H1 (cell line): ENCODE data around the gene ETFBKMT. TPM values are rescaled to one million over a fixed set of nuclear protein-coding genes. Genes with fewer than 3 reads are reported as not detected.
"Not testable (repeated sequence)": the region's sequence is repeated elsewhere in the genome, so short reads cannot be mapped to it uniquely, and the experiment has no call there.

ENCODE experiments used
- CTCF ChIA-PET: fragments of 300-600 bp; sonication (Branson Sonifier 250); formaldehyde crosslinking; loops from one replicate; lab custom pipeline; 2021; ENCODE audit not compliant: partially characterized antibody; lab: Charles Lee
- POLR2A ChIA-PET: fragments of 300-600 bp; sonication (Branson Sonifier 250); formaldehyde crosslinking; loops from one replicate; lab custom pipeline; 2021; ENCODE audit warnings: inconsistent platforms; ENCODE audit not compliant: partially characterized antibody; lab: Charles Lee
- DNase-seq, 2 experiments: peaks; one replicate each; pipeline versions ENCODE4 v3.0.0 to v3.0.0-alpha.2; 2010 to 2022; ENCODE audit warnings: low spot score in 2 of 2, low read depth in 1 of 2, mixed read lengths in 1 of 2
- FAIRE-seq: peaks from 2 replicates; lab custom pipeline; 2011; peaks lifted over from hg19 to GRCh38; lab: Jason Lieb, UNC
- H2AFZ ChIP-seq: 2 replicates; pipeline ENCODE4 v1.8.1; 2012; ENCODE audit warnings: low read length, inconsistent platforms
- H2AK5ac ChIP-seq: 2 replicates; pipeline ENCODE4 v1.6.1; 2013; ENCODE audit warnings: low read depth, low read length
- H2BK120ac ChIP-seq: replicated peaks from 2 replicates; pipeline ENCODE3; 2013; ENCODE audit warnings: low read depth, low read length, inconsistent platforms
- H2BK12ac ChIP-seq: 2 replicates; pipeline ENCODE4 v1.6.1; 2013; ENCODE audit warnings: low read depth, low read length
- H2BK15ac ChIP-seq: 2 replicates; pipeline ENCODE4 v1.6.1; 2013; ENCODE audit warnings: low read length
- H2BK20ac ChIP-seq: 2 replicates; pipeline ENCODE4 v1.6.1; 2013; ENCODE audit warnings: low read length
- H2BK5ac ChIP-seq: 2 replicates; pipeline ENCODE4 v1.6.1; 2013; ENCODE audit warnings: low read depth, low read length
- H3K14ac ChIP-seq: 2 replicates; pipeline ENCODE4 v1.6.1; 2013; ENCODE audit warnings: inconsistent platforms; ENCODE audit not compliant: insufficient read length
- H3K18ac ChIP-seq: 2 replicates; pipeline ENCODE4 v1.6.1; 2013; ENCODE audit warnings: low read length; ENCODE audit errors: extremely low read depth
- H3K23ac ChIP-seq: 2 replicates; pipeline ENCODE4 v1.6.1; 2013; ENCODE audit warnings: inconsistent platforms; ENCODE audit not compliant: insufficient read length
- H3K23me2 ChIP-seq: 2 replicates; pipeline ENCODE4 v1.6.1; 2013; ENCODE audit warnings: low read depth, low read length
- H3K27ac ChIP-seq: 2 replicates; pipeline ENCODE4 v1.6.1; 2011; ENCODE audit warnings: low read depth, low read length, inconsistent platforms
- H3K27me3 ChIP-seq, 4 experiments: replicated peaks in 1 of 4; 1 replicate in 1 of 4; 2 replicates in 3 of 4; pipeline versions ENCODE4 v1.6.1 to v1.8.1; 2011 to 2013; ENCODE audit warnings: low read length in 3 of 4, mild to moderate bottlenecking in 3 of 4, inconsistent platforms in 2 of 4, mixed read lengths in 2 of 4, moderate library complexity in 1 of 4; ENCODE audit not compliant: control insufficient read depth in 3 of 4, insufficient read depth in 3 of 4; ENCODE audit errors: extremely low read depth in 1 of 4
- H3K36me3 ChIP-seq, 4 experiments: 2 replicates each; pipeline versions ENCODE4 v1.6.1 to v1.8.1; 2011 to 2013; ENCODE audit warnings: mild to moderate bottlenecking in 4 of 4, low read length in 3 of 4, moderate library complexity in 2 of 4, control low read depth in 1 of 4, inconsistent platforms in 1 of 4; ENCODE audit not compliant: insufficient read depth in 4 of 4, control insufficient read depth in 2 of 4
- H3K4ac ChIP-seq: replicated peaks from 2 replicates; pipeline ENCODE3; 2013; ENCODE audit warnings: low read length, low read depth, mixed read lengths, inconsistent platforms; ENCODE audit not compliant: insufficient read length
- H3K4me1 ChIP-seq, 4 experiments: replicated peaks in 1 of 4; 1 replicate in 1 of 4; 2 replicates in 3 of 4; pipeline versions ENCODE4 v1.6.1 to v1.8.1; 2011 to 2013; ENCODE audit warnings: low read length in 3 of 4, inconsistent platforms in 2 of 4, mixed read lengths in 1 of 4; ENCODE audit not compliant: insufficient read depth in 4 of 4, control insufficient read depth in 3 of 4
- H3K4me2 ChIP-seq, 2 experiments: 2 replicates each; pipeline versions ENCODE4 v1.6.1 to v1.8.1; 2011 to 2013; ENCODE audit warnings: low read depth in 2 of 2, low read length in 2 of 2, control low read depth in 1 of 2, inconsistent platforms in 1 of 2, mild to moderate bottlenecking in 1 of 2; ENCODE audit not compliant: insufficient read depth in 1 of 2
- H3K4me3 ChIP-seq, 4 experiments: fragments of 200-600, 300-600 bp in 1 of 4; sonication (generic), shearing (Covaris generic), sonication (Bioruptor Twin) in 1 of 4; 2 replicates each; pipeline versions ENCODE4 v1.5.1 to v1.8.1; 2011 to 2016; ENCODE audit warnings: low read length in 4 of 4, low read depth in 3 of 4, control low read depth in 2 of 4, inconsistent platforms in 2 of 4, mild to moderate bottlenecking in 2 of 4, mixed read lengths in 1 of 4, moderate library complexity in 1 of 4; ENCODE audit not compliant: insufficient read depth in 2 of 4; ENCODE audit errors: extremely low read depth in 1 of 4
- H3K56ac ChIP-seq: replicated peaks from 2 replicates; pipeline ENCODE3; 2013; ENCODE audit warnings: low read depth, mild to moderate bottlenecking, mixed read lengths, low read length, inconsistent platforms; ENCODE audit not compliant: insufficient read length
- H3K79me1 ChIP-seq: 2 replicates; pipeline ENCODE4 v1.6.1; 2013; ENCODE audit warnings: low read depth, low read length, control low read depth
- H3K79me2 ChIP-seq, 2 experiments: 2 replicates each; pipeline versions ENCODE4 v1.6.1 to v1.8.1; 2012 to 2013; ENCODE audit warnings: low read length in 2 of 2, mild to moderate bottlenecking in 2 of 2, inconsistent platforms in 1 of 2; ENCODE audit not compliant: insufficient read depth in 2 of 2, control insufficient read depth in 1 of 2
- H3K9ac ChIP-seq, 4 experiments: replicated peaks in 1 of 4; 1 replicate in 1 of 4; 2 replicates in 3 of 4; pipeline versions ENCODE4 v1.6.1 to v1.8.1; 2011 to 2013; ENCODE audit warnings: low read depth in 3 of 4, low read length in 3 of 4, control low read depth in 2 of 4, mild to moderate bottlenecking in 2 of 4, moderate library complexity in 2 of 4, inconsistent platforms in 1 of 4; ENCODE audit errors: extremely low read depth in 1 of 4
- H3K9me3 ChIP-seq, 2 experiments: 2 replicates each; pipeline versions ENCODE4 v1.6.1 to v1.8.1; 2012 to 2013; ENCODE audit warnings: mild to moderate bottlenecking in 2 of 2, moderate library complexity in 2 of 2, control low read depth in 1 of 2, inconsistent platforms in 1 of 2, low read depth in 1 of 2, low read length in 1 of 2, mixed read lengths in 1 of 2; ENCODE audit not compliant: insufficient read depth in 2 of 2
- H4K20me1 ChIP-seq, 2 experiments: replicated peaks in 1 of 2; 2 replicates each; pipeline versions ENCODE3 to v1.8.1; 2011 to 2013; ENCODE audit warnings: inconsistent platforms in 2 of 2, low read length in 2 of 2, mild to moderate bottlenecking in 1 of 2; ENCODE audit not compliant: insufficient read depth in 2 of 2, control insufficient read depth in 1 of 2
- H4K5ac ChIP-seq: 2 replicates; pipeline ENCODE4 v1.6.1; 2013; ENCODE audit warnings: low read length, low read depth, mixed read lengths, inconsistent platforms; ENCODE audit not compliant: insufficient read length
- H4K8ac ChIP-seq: 2 replicates; pipeline ENCODE4 v1.8.0; 2013; ENCODE audit warnings: mild to moderate bottlenecking, moderate library complexity, low read length, inconsistent platforms; ENCODE audit not compliant: insufficient read depth; ENCODE audit errors: extremely low read depth
- H4K91ac ChIP-seq: replicated peaks from 2 replicates; pipeline ENCODE3; 2013; ENCODE audit warnings: low read length, mixed read lengths, inconsistent platforms; ENCODE audit not compliant: insufficient read length
- EGR1 ChIP-seq: IDR thresholded peaks from 2 replicates; pipeline ENCODE4 v1.6.1; 2011; ENCODE audit warnings: low read depth, low read length, borderline replicate concordance
- POU5F1 ChIP-seq: IDR thresholded peaks from 2 replicates; pipeline ENCODE4 v1.6.1; 2011; ENCODE audit warnings: low read depth, mild to moderate bottlenecking, low read length, moderate library complexity
- SP4 ChIP-seq: IDR thresholded peaks from 2 replicates; pipeline ENCODE4 v1.6.1; 2012; ENCODE audit warnings: low read length, inconsistent platforms
- WGBS, 2 experiments: shearing (Covaris generic) in 1 of 2; methylation state at CpG; one replicate each; pipeline versions ENCODE4 v1.1.6 to v1.1.7; 2013 to 2015; ENCODE audit warnings: low lambda C conversion rate in 2 of 2, mixed read lengths in 2 of 2, inconsistent platforms in 1 of 2, low coverage in 1 of 2, missing lambda C conversion rate in 1 of 2; ENCODE audit not compliant: insufficient replicate concordance in 2 of 2, insufficient coverage in 1 of 2, insufficient read length in 1 of 2; ENCODE audit errors: extremely low coverage in 1 of 2, missing lambda C conversion rate in 1 of 2; 5-methylcytosine and 5-hydroxymethylcytosine counted together
- polyA plus RNA-seq, 7 experiments: library from polyadenylated mRNA; depleted of rRNA in 3 of 7; stranded (reverse) in 5 of 7; unstranded in 2 of 7; fragments of >200 nt in 5 of 7; fragments of 200-250 nt in 2 of 7; gene quantifications; 1 replicate in 5 of 7; 2 replicates in 1 of 7; 4 replicates in 1 of 7; pipeline versions ENCODE4 v1.2.1 to v1.2.3, GENCODE V29; 2011 to 2013; ENCODE audit warnings: missing spikeins in 2 of 7, mixed read lengths in 2 of 7
- total RNA-seq: library from RNA; stranded (reverse); fragmentation: NEBNext Ultra II Directional; extraction: Animal tissue kit (Norgen Biotek cat#: 25700); gene quantifications from 2 replicates; pipeline ENCODE4 v1.2.1, GENCODE V29; 2021

The ETFBKMT gene
- total and polyA plus RNA-seq, 2 of the 8 experiments (the other 6 are each of a cell fraction or from before 2014, with no cell fraction given), result 0.59 to 1.7 TPM

DNA sequence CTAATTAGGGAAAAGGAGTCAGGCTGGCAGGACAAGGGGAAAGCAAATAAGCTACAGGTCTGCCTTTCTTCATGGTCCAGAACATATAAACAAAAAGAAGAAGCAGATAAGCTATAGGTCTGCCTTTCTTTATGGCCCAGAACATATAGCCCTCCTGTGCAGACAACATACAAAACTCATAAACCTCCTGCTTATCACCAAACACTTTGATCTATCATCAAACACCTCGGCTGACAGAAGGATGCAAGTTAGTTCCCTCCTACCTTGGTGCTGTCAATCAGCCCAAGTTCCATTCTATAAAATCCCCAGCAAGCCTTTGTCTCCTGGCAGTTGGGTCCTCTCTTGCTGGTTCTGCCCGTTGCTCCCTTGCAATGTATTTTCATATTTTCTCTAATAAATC is 46.1 kb downstream of the ETFBKMT start (continued):
- TF ChIP-seq EGR1, result no peak
- no peak for TF ChIP-seq POU5F1
- no peak for TF ChIP-seq SP4

DNA sequence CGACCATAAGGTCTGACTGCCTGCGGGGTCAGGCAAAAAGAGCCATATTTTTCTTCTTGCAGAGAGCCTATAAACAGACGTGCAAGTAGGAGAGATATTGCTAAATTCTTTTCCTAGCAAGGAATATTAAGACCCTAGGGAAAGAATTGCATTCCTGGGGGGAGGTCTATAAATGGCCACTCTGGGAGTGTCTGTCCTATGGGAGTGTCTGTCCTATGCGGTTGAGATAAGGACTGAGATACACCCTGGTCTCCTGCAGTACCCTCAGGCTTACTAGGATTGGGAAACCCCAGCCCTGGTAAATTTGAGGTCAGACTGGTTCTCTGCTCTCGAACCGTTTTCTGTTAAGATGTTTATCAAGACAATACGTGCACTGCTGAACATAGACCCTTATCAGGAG is 48.6 kb downstream of the ETFBKMT start:
- CTCF ChIA-PET, H3K23me2 ChIP-seq, H2BK15ac ChIP-seq, H3K14ac ChIP-seq, H2BK5ac ChIP-seq, H3K18ac ChIP-seq, H4K91ac ChIP-seq, H3K36me3 ChIP-seq, H3K79me2 ChIP-seq, POLR2A ChIA-PET, FAIRE-seq, H2AFZ ChIP-seq, H2BK12ac ChIP-seq, H3K4me1 ChIP-seq, H3K79me1 ChIP-seq, DNase-seq, H3K56ac ChIP-seq, H2BK120ac ChIP-seq, H3K27ac ChIP-seq, H3K4me3 ChIP-seq, H3K9me3 ChIP-seq, H3K27me3 ChIP-seq, H3K9ac ChIP-seq, H3K4me2 ChIP-seq, H4K20me1 ChIP-seq, H3K4ac ChIP-seq, H3K23ac ChIP-seq, H4K5ac ChIP-seq, H2AK5ac ChIP-seq, H2BK20ac ChIP-seq, H4K8ac ChIP-seq: not testable (repeated sequence)
- WGBS, 2 experiments, result 99% methylated on average over 7 of the region's 7 CpGs; no CpG with 5 or more reads in 1 of the 2 experiments
